K562 (cell line): ENCODE measurements around the gene EXOSC6. TPM values are rescaled to one million over a fixed set of nuclear protein-coding genes. Genes with fewer than 3 reads are reported as not detected.

Source experiments
- AFF1 ChIP-seq, 2 experiments: fragments of 450-650 bp; IDR thresholded peaks; 2 replicates each; pipeline ENCODE4 v1.6.1; 2018; ENCODE audit warnings: mild to moderate bottlenecking in 2 of 2, low read depth in 1 of 2; ENCODE audit not compliant: partially characterized antibody in 2 of 2
- ATF3 ChIP-seq, 2 experiments: fragments of 450-650 bp in 1 of 2; sonication (generic) in 1 of 2; formaldehyde crosslinking in 1 of 2; IDR thresholded peaks in 1 of 2; conservative IDR thresholded peaks in 1 of 2; 2 replicates each; pipeline versions ENCODE4 v1.6.1 to v1.8.1; 2016 to 2023; ENCODE audit warnings: mild to moderate bottlenecking in 2 of 2, moderate library complexity in 2 of 2, inconsistent platforms in 1 of 2, missing genetic modification reagents in 1 of 2
- ERF ChIP-seq: fragments of 450-650 bp; formaldehyde crosslinking; IDR thresholded peaks from 2 replicates; pipeline ENCODE4 v1.4.0; 2020; ENCODE audit warnings: mild to moderate bottlenecking, mixed read lengths
- ETS1 ChIP-seq: conservative IDR thresholded peaks from 2 replicates; pipeline ENCODE4 v1.6.1; 2011; ENCODE audit warnings: low read depth, mild to moderate bottlenecking, low read length; ENCODE audit not compliant: control insufficient read depth
- GTF2E2 ChIP-seq: fragments of 200-800 bp; sonication (Bioruptor generic); IDR thresholded peaks from 2 replicates; pipeline ENCODE4 v1.6.1; 2016; ENCODE audit warnings: missing genetic modification characterization, missing compliant biosample characterization
- GTF2F1 ChIP-seq: IDR thresholded peaks from 2 replicates; pipeline ENCODE4 v1.6.1; 2011; ENCODE audit warnings: low read depth, low read length, improper control_type of control experiment
- KAT7 ChIP-seq: sonication (generic); formaldehyde crosslinking; IDR thresholded peaks from 2 replicates; pipeline ENCODE4 v1.8.0; 2022; ENCODE audit warnings: missing genetic modification reagents, mild to moderate bottlenecking, borderline replicate concordance
- L3MBTL2 ChIP-seq: fragments of 450-650 bp; IDR thresholded peaks from 2 replicates; pipeline ENCODE4 v1.6.1; 2016; ENCODE audit warnings: mild to moderate bottlenecking, moderate library complexity
- ZBTB43 ChIP-seq: sonication (generic); formaldehyde crosslinking; IDR thresholded peaks from 2 replicates; pipeline ENCODE4 v1.8.0; 2023; ENCODE audit warnings: mild to moderate bottlenecking, missing genetic modification reagents
- ZBTB7A ChIP-seq: IDR thresholded peaks from 2 replicates; pipeline ENCODE4 v1.6.1; 2011; ENCODE audit warnings: low read depth, mild to moderate bottlenecking, low read length, moderate library complexity, borderline replicate concordance; ENCODE audit not compliant: control insufficient read depth
- ZMIZ1 ChIP-seq, 2 experiments: fragments of 150-350 bp in 1 of 2; IDR thresholded peaks; 2 replicates each; pipeline ENCODE4 v1.6.1; 2012 to 2016; ENCODE audit warnings: low read depth in 2 of 2, low read length in 2 of 2, mild to moderate bottlenecking in 1 of 2, moderate library complexity in 1 of 2
- ZNF274 ChIP-seq: IDR thresholded peaks from 2 replicates; pipeline ENCODE4 v1.6.1; 2011; ENCODE audit warnings: low read depth, mild to moderate bottlenecking, low read length, moderate library complexity, borderline replicate concordance
- ZNF445 ChIP-seq: fragments of 250-450 bp; sonication (Bioruptor Pico); IDR thresholded peaks from 2 replicates; pipeline ENCODE4 v1.4.0; 2020; ENCODE audit warnings: low read depth, mild to moderate bottlenecking, moderate library complexity
- polyA plus RNA-seq, 8 experiments: library from polyadenylated mRNA; depleted of rRNA in 4 of 8; stranded (reverse) in 5 of 8; unstranded in 3 of 8; fragments of >200 nt; fragmentation: Nextera tagmentation in 2 of 8; fragmentation: Illumina TruSeq in 1 of 8; extraction: Ambion mirVana in 2 of 8; extraction: Trizol in 1 of 8; gene quantifications; 2 replicates each; pipeline versions ENCODE4 v1.2.1 to v1.2.3, GENCODE V29; 2011 to 2014; ENCODE audit warnings: inconsistent platforms in 1 of 8, missing spikeins in 1 of 8
- total RNA-seq, 7 experiments: library from RNA; depleted of rRNA in 6 of 7; stranded (reverse); fragments of >200 nt in 6 of 7; fragmentation: Illumina TruSeq in 2 of 7; extraction: Trizol in 2 of 7; gene quantifications; 2 replicates each; pipeline versions ENCODE4 v1.2.1 to v1.2.3, GENCODE V29; 2011 to 2021; ENCODE audit warnings: low replicate concordance in 1 of 7

Gene EXOSC6
- total and polyA plus RNA-seq, 9 of the 15 experiments (the other 6 are each of a cell fraction or from before 2014, with no cell fraction given), result 9.2 to 29.0 (median 15.6) TPM

GRCh38 chr16:70289229-70290094 lies 37.7 kb upstream of the EXOSC6 start, which contains the start of gene AARS1 (continued):
- TF ChIP-seq ZMIZ1 (IDR thresholded peaks at IDR 0.05; ENCODE audit: low read depth in 2 of 2, low read length in 2 of 2), result peak in 1 of 2 experiments; percentile 67; a peak in 1 of 4 replicates
- no peak for TF ChIP-seq ZNF274
- peak; percentile 83; the same call in 1 of the 2 replicates for TF ChIP-seq GTF2E2 (tag)
- TF ChIP-seq ATF3 (IDR thresholded peaks at IDR 0.05), result peak; percentile 95
- TF ChIP-seq ATF3 (CRISPR knock-in tag; conservative IDR thresholded peaks at IDR 0.05), result no peak
- peak; percentile 97 for TF ChIP-seq ERF (CRISPR knock-in tag)
- TF ChIP-seq ZNF445 (CRISPR knock-in tag), result no peak
- no peak for TF ChIP-seq ZBTB43 (CRISPR knock-in tag)
- peak; percentile 92; the same call in 1 of the 2 replicates for TF ChIP-seq ZBTB7A
- peak; percentile 69 to 72 for TF ChIP-seq AFF1 (IDR thresholded peaks at IDR 0.05; ENCODE audit: low read depth in 1 of 2, partially characterized antibody in 2 of 2)
- peak; percentile 92 for TF ChIP-seq GTF2F1
- peak; percentile 52; the same call in 1 of the 2 replicates for TF ChIP-seq L3MBTL2
- peak; percentile 77; the same call in 1 of the 2 replicates for TF ChIP-seq KAT7
- peak; percentile 82 for TF ChIP-seq ETS1
